ENCODE results near the gene PPFIA2. TPM values are rescaled to one million over a fixed set of nuclear protein-coding genes. Genes with fewer than 3 reads are reported as not detected.

PPFIA2 gene
- polyA plus RNA-seq, 1 donor from 2014 or later: 65.3 TPM

DNA sequence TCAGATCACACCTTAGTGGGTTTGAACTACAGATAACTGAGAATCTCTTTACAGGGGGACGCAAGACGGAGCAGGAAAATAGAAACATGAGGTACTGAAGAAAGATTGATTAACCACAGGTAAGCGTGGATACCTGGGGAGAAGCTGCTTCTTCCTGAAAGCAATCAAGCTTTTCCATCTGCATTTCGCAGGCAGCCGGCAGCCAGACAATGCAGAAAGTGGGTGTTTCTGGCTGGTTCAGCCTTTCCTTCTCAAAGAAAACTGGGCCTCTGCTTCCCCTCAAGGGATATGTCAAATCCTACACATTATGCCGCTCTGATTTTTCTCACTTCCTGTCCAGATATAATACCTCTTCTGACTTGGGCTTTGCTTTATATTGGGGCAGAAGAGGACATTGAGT, 39.1 kb upstream of the PPFIA2 start:
- no peak overlapping the region for H3K9ac ChIP-seq (ENCODE audit: low read length)
- H3K9me2 ChIP-seq (ENCODE audit: insufficient read depth, low read length): no peaks in the 10 kb centered on the region
- no peak overlapping the region for H3K27ac ChIP-seq (ENCODE audit: low read length)
- H2AFZ ChIP-seq (ENCODE audit: low read depth, low read length): no peak overlapping the region
- no peaks in the 10 kb centered on the region for H3K27me3 ChIP-seq (ENCODE audit: insufficient read depth, low read depth, low read length)
- H3K9me3 ChIP-seq (ENCODE audit: low read length): no peaks in the 10 kb centered on the region
- no peaks in the 10 kb centered on the region for H3K79me2 ChIP-seq (replicated peaks; ENCODE audit: insufficient read depth, low read length)
- no peaks in the 10 kb centered on the region for H3K36me3 ChIP-seq (ENCODE audit: insufficient read depth, low read length)
- H3K4me3 ChIP-seq (ENCODE audit: low read length): no peak overlapping the region
- H4K20me1 ChIP-seq (ENCODE audit: insufficient read depth): no peaks in the 10 kb centered on the region
- no peaks in the 10 kb centered on the region for H3F3A ChIP-seq (ENCODE audit: insufficient read depth, low read length, poor library complexity, severe bottlenecking)
- H3K4me2 ChIP-seq (ENCODE audit: low read length): no peak overlapping the region
- no peak for TF ChIP-seq EP300 (conservative IDR thresholded peaks at IDR 0.05; ENCODE audit: poor library complexity, severe bottlenecking)
- TF ChIP-seq, protein P1, sequence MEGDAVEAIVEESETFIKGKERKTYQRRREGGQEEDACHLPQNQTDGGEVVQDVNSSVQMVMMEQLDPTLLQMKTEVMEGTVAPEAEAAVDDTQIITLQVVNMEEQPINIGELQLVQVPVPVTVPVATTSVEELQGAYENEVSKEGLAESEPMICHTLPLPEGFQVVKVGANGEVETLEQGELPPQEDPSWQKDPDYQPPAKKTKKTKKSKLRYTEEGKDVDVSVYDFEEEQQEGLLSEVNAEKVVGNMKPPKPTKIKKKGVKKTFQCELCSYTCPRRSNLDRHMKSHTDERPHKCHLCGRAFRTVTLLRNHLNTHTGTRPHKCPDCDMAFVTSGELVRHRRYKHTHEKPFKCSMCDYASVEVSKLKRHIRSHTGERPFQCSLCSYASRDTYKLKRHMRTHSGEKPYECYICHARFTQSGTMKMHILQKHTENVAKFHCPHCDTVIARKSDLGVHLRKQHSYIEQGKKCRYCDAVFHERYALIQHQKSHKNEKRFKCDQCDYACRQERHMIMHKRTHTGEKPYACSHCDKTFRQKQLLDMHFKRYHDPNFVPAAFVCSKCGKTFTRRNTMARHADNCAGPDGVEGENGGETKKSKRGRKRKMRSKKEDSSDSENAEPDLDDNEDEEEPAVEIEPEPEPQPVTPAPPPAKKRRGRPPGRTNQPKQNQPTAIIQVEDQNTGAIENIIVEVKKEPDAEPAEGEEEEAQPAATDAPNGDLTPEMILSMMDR (IDR thresholded peaks at IDR 0.05; ENCODE audit: poor library complexity, severe bottlenecking): no peak
- no peak for TF ChIP-seq TAF1 (IDR thresholded peaks at IDR 0.05; ENCODE audit: low read depth)
- no peak for TF ChIP-seq MXI1 (conservative IDR thresholded peaks at IDR 0.05; ENCODE audit: poor library complexity, severe bottlenecking)
- no peak for TF ChIP-seq RAD21 (conservative IDR thresholded peaks at IDR 0.05)
- TF ChIP-seq EZH2 (IDR thresholded peaks at IDR 0.05; ENCODE audit: borderline replicate concordance, insufficient read depth, low read length, poor library complexity, severe bottlenecking): no peak
- no peak for TF ChIP-seq POLR2AphosphoS5 (IDR thresholded peaks at IDR 0.05)
- TF ChIP-seq, protein P2, sequence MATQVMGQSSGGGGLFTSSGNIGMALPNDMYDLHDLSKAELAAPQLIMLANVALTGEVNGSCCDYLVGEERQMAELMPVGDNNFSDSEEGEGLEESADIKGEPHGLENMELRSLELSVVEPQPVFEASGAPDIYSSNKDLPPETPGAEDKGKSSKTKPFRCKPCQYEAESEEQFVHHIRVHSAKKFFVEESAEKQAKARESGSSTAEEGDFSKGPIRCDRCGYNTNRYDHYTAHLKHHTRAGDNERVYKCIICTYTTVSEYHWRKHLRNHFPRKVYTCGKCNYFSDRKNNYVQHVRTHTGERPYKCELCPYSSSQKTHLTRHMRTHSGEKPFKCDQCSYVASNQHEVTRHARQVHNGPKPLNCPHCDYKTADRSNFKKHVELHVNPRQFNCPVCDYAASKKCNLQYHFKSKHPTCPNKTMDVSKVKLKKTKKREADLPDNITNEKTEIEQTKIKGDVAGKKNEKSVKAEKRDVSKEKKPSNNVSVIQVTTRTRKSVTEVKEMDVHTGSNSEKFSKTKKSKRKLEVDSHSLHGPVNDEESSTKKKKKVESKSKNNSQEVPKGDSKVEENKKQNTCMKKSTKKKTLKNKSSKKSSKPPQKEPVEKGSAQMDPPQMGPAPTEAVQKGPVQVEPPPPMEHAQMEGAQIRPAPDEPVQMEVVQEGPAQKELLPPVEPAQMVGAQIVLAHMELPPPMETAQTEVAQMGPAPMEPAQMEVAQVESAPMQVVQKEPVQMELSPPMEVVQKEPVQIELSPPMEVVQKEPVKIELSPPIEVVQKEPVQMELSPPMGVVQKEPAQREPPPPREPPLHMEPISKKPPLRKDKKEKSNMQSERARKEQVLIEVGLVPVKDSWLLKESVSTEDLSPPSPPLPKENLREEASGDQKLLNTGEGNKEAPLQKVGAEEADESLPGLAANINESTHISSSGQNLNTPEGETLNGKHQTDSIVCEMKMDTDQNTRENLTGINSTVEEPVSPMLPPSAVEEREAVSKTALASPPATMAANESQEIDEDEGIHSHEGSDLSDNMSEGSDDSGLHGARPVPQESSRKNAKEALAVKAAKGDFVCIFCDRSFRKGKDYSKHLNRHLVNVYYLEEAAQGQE (IDR thresholded peaks at IDR 0.05; ENCODE audit: borderline replicate concordance): no peak
- no peak for TF ChIP-seq SMC3 (conservative IDR thresholded peaks at IDR 0.05; ENCODE audit: poor library complexity)

DNA sequence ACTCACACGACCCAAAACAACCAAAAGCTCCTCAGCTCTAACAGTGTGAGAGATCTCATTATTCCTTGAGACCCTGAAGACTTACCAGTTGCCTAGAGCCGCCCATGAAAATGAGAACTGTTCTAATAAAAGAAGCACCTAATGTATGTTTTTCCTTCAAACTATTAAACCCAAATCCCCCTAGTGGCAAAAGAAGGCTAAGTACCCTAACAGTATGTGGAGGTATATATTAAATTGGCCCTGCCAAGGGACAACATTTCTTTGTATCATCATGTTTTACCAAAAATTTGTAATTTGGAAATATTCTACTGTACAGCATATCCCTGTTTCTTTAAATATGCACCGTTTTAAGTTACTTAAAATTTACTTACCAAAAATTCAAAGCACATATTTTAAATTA, 38.0 kb upstream of the PPFIA2 start:
- H3K4me3 ChIP-seq (ENCODE audit: low read length): no peak overlapping the region
- H3K9me2 ChIP-seq (ENCODE audit: insufficient read depth, low read length): no peaks in the 10 kb centered on the region
- no peak overlapping the region for H2AFZ ChIP-seq (ENCODE audit: low read depth, low read length)
- no peaks in the 10 kb centered on the region for H3K27me3 ChIP-seq (ENCODE audit: insufficient read depth, low read depth, low read length)
- TF ChIP-seq TAF1 (IDR thresholded peaks at IDR 0.05; ENCODE audit: low read depth): no peak
- TF ChIP-seq EP300 (conservative IDR thresholded peaks at IDR 0.05; ENCODE audit: poor library complexity, severe bottlenecking): no peak
- TF ChIP-seq, protein P1 (IDR thresholded peaks at IDR 0.05; ENCODE audit: poor library complexity, severe bottlenecking): peak; percentile 23
- no peak for TF ChIP-seq MXI1 (conservative IDR thresholded peaks at IDR 0.05; ENCODE audit: poor library complexity, severe bottlenecking)
- TF ChIP-seq, protein P2 (IDR thresholded peaks at IDR 0.05; ENCODE audit: borderline replicate concordance): no peak
- no peak for TF ChIP-seq EZH2 (IDR thresholded peaks at IDR 0.05; ENCODE audit: borderline replicate concordance, insufficient read depth, low read length, poor library complexity, severe bottlenecking)
- TF ChIP-seq SMC3 (conservative IDR thresholded peaks at IDR 0.05; ENCODE audit: poor library complexity): no peak
- no peak for TF ChIP-seq RAD21 (conservative IDR thresholded peaks at IDR 0.05)
- no peak for TF ChIP-seq POLR2AphosphoS5 (IDR thresholded peaks at IDR 0.05)
- no peaks in the 10 kb centered on the region for H3K79me2 ChIP-seq (replicated peaks; ENCODE audit: insufficient read depth, low read length)
- H4K20me1 ChIP-seq (ENCODE audit: insufficient read depth): no peaks in the 10 kb centered on the region
- no peak overlapping the region for H3K27ac ChIP-seq (ENCODE audit: low read length)
- H3K9ac ChIP-seq (ENCODE audit: low read length): no peak overlapping the region
- no peaks in the 10 kb centered on the region for H3F3A ChIP-seq (ENCODE audit: insufficient read depth, low read length, poor library complexity, severe bottlenecking)
- no peaks in the 10 kb centered on the region for H3K9me3 ChIP-seq (ENCODE audit: low read length)
- H3K4me2 ChIP-seq (ENCODE audit: low read length): no peak overlapping the region
- no peaks in the 10 kb centered on the region for H3K36me3 ChIP-seq (ENCODE audit: insufficient read depth, low read length)

Data from neural cell (in vitro differentiated cells).